ENCODE data around the gene KRT3.

KRT3 gene

GRCh38 chr12:52795694-52796428 lies at the start of gene KRT3:
Gene KRT3 (minus strand): TSS chr12:52796117. CDS start chr12:52796042, 75 bp downstream.
- CTCF ChIA-PET = interaction anchor here (1.5 kb wide), 1 partner anchor 75 kb away, joined by 5 read pairs; no protein-coding TSS in a partner anchor
- TF ChIP-seq ZBTB1 (tag by site-specific recombination; IDR thresholded peaks at IDR 0.05) (no peak), ZNF549 (tag by site-specific recombination; IDR thresholded peaks at IDR 0.05) (no peak), ZEB2 (tag by site-specific recombination; IDR thresholded peaks at IDR 0.05) (no peak), ZNF704 (tag by site-specific recombination; IDR thresholded peaks at IDR 0.05) (no peak), ZNF544 (tag by site-specific recombination; IDR thresholded peaks at IDR 0.05) (no peak), ZNF211 (tag by site-specific recombination; IDR thresholded peaks at IDR 0.05; ENCODE audit: low read depth) (no peak), ZNF2 (tag by site-specific recombination; IDR thresholded peaks at IDR 0.05) (no peak), ZNF664 (tag by site-specific recombination; IDR thresholded peaks at IDR 0.05) (no peak), BCL11A (tag by site-specific recombination; IDR thresholded peaks at IDR 0.05; ENCODE audit: low read depth) (no peak), PRDM4 (tag by site-specific recombination; IDR thresholded peaks at IDR 0.05) (no peak), ZNF223 (tag by site-specific recombination; IDR thresholded peaks at IDR 0.05) (no peak), HIC1 (tag by site-specific recombination; IDR thresholded peaks at IDR 0.05) (no peak), ZNF529 (tag by site-specific recombination; IDR thresholded peaks at IDR 0.05; ENCODE audit: insufficient replicate concordance) (no peak), ZNF621 (tag by site-specific recombination; IDR thresholded peaks at IDR 0.05) (no peak), KLF7 (tag by site-specific recombination; IDR thresholded peaks at IDR 0.05; ENCODE audit: borderline replicate concordance) (no peak), ZNF324 (tag by site-specific recombination; IDR thresholded peaks at IDR 0.05) (no peak), ZNF391 (tag by site-specific recombination; IDR thresholded peaks at IDR 0.05; ENCODE audit: borderline replicate concordance, low read depth) (no peak), ZNF692 (tag by site-specific recombination; IDR thresholded peaks at IDR 0.05) (no peak), ZNF416 (tag by site-specific recombination; IDR thresholded peaks at IDR 0.05) (no peak)
- Histone ChIP-seq H3K36me3 (ENCODE audit: control insufficient read depth in 2 of 2, insufficient read depth in 1 of 2, low read length in 2 of 2) (no peaks in the 10 kb centered on the region), H3K27ac (ENCODE audit: extremely low read depth, low read depth, low read length) (no peak within 1 kb of the TSS), H3K4me3 (ENCODE audit: low read depth, low read length) (no peak within 1 kb of the TSS), H3K4me1 (ENCODE audit: control insufficient read depth, insufficient read depth, low read length) (no peaks in the 10 kb centered on the region), H3K9me3 (ENCODE audit: control insufficient read depth, insufficient read depth, low read depth, low read length) (no peaks in the 10 kb centered on the region)
- POLR2A ChIA-PET = no interaction called here
